KMS-11 (cell line): ENCODE results near the gene LRRK1.

Experiments used
- H2AFZ ChIP-seq: fragments of 200-600 bp; sonication (generic); 2 replicates; pipeline ENCODE4 v1.6.1; 2016; ENCODE audit warnings: antibody characterized with exemption, mixed run types, low read depth
- H3K27ac ChIP-seq: fragments of 200-600 bp; sonication (generic); 2 replicates; pipeline ENCODE4 v1.6.1; 2016; ENCODE audit warnings: mild to moderate bottlenecking, mixed run types
- H3K27me3 ChIP-seq: fragments of 200-600 bp; sonication (generic); 2 replicates; pipeline ENCODE4 v1.6.1; 2017; ENCODE audit warnings: mild to moderate bottlenecking, low read depth, mixed run types, moderate library complexity; ENCODE audit not compliant: insufficient read depth
- H3K36me3 ChIP-seq: fragments of 200-600 bp; sonication (generic); 2 replicates; pipeline ENCODE4 v1.6.1; 2017; ENCODE audit warnings: mild to moderate bottlenecking, mixed run types; ENCODE audit not compliant: insufficient read depth
- H3K4me1 ChIP-seq: fragments of 200-600 bp; sonication (generic); 2 replicates; pipeline ENCODE4 v1.6.1; 2016; ENCODE audit warnings: mild to moderate bottlenecking, low read depth, mixed run types; ENCODE audit not compliant: poor library complexity, severe bottlenecking
- H3K4me2 ChIP-seq: fragments of 200-600 bp; sonication (generic); 2 replicates; pipeline ENCODE4 v1.7.0; 2016; ENCODE audit warnings: mild to moderate bottlenecking, mixed run types
- H3K4me3 ChIP-seq: fragments of 200-600 bp; sonication (generic); IDR thresholded peaks from 2 replicates; pipeline ENCODE4 v1.6.1; 2017; ENCODE audit warnings: low read depth, low read length, mixed read lengths; ENCODE audit not compliant: insufficient read depth
- H3K79me2 ChIP-seq: fragments of 200-600 bp; sonication (generic); 2 replicates; pipeline ENCODE4 v1.6.1; 2016; ENCODE audit warnings: low read depth, mixed run types; ENCODE audit not compliant: insufficient read depth
- H3K9ac ChIP-seq: fragments of 200-600 bp; sonication (generic); 2 replicates; pipeline ENCODE4 v1.6.1; 2016; ENCODE audit warnings: mild to moderate bottlenecking, mixed run types
- H4K20me1 ChIP-seq: fragments of 200-600 bp; sonication (generic); 2 replicates; pipeline ENCODE4 v1.6.1; 2016; ENCODE audit warnings: mild to moderate bottlenecking, mixed run types; ENCODE audit not compliant: insufficient read depth
- TF ChIP-seq, protein P1 (sequence below): fragments of 200-600 bp; sonication (generic); conservative IDR thresholded peaks from 2 replicates; pipeline ENCODE4 v1.6.1; 2017; ENCODE audit warnings: low read depth, mild to moderate bottlenecking, antibody characterized with exemption, low read length, moderate library complexity, mixed read lengths

The LRRK1 gene

DNA sequence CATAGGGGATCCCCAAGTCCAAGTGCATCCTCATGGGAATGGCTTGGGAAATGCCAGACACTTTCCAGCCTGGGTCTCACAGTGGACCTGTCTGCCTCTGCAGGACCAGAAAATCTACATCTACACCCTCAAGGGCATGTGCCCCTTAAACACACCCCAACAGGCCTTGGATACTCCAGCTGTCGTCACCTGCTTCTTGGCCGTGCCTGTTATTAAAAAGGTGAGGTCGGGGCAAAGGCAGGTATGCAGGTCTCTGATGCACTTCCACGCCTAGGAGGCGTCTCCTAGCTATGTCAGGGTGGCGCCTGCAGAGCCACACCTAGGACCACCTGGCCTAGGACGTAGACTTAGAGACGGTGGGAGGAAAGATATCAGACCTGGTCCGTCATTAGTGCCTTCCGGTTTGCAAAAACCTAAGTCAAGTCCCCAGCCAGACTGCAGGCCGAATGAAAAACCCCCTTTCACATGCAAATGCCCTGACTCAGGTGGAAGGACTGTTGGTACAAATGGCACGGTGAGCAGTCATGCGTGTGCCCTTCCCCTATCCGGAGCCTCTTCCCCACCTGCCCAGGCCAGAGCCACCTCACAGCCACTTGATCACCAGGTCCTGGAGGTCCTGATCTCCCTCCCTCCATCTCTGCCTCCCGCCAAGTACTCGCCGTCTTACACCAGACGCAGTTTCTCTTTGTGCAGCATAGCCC, 143.5 kb downstream of the LRRK1 start:
- no peak overlapping the region for H2AFZ ChIP-seq
- no peak overlapping the region for H3K4me2 ChIP-seq
- no peaks in the 10 kb centered on the region for H4K20me1 ChIP-seq
- no peaks in the 10 kb centered on the region for H3K36me3 ChIP-seq
- no peak overlapping the region for H3K4me3 ChIP-seq
- TF ChIP-seq, protein P1, sequence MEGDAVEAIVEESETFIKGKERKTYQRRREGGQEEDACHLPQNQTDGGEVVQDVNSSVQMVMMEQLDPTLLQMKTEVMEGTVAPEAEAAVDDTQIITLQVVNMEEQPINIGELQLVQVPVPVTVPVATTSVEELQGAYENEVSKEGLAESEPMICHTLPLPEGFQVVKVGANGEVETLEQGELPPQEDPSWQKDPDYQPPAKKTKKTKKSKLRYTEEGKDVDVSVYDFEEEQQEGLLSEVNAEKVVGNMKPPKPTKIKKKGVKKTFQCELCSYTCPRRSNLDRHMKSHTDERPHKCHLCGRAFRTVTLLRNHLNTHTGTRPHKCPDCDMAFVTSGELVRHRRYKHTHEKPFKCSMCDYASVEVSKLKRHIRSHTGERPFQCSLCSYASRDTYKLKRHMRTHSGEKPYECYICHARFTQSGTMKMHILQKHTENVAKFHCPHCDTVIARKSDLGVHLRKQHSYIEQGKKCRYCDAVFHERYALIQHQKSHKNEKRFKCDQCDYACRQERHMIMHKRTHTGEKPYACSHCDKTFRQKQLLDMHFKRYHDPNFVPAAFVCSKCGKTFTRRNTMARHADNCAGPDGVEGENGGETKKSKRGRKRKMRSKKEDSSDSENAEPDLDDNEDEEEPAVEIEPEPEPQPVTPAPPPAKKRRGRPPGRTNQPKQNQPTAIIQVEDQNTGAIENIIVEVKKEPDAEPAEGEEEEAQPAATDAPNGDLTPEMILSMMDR: no peak
- H3K79me2 ChIP-seq: no peaks in the 10 kb centered on the region
- no peaks in the 10 kb centered on the region for H3K4me1 ChIP-seq
- no peak overlapping the region for H3K27ac ChIP-seq
- H3K27me3 ChIP-seq: no peaks in the 10 kb centered on the region
- no peak overlapping the region for H3K9ac ChIP-seq

DNA sequence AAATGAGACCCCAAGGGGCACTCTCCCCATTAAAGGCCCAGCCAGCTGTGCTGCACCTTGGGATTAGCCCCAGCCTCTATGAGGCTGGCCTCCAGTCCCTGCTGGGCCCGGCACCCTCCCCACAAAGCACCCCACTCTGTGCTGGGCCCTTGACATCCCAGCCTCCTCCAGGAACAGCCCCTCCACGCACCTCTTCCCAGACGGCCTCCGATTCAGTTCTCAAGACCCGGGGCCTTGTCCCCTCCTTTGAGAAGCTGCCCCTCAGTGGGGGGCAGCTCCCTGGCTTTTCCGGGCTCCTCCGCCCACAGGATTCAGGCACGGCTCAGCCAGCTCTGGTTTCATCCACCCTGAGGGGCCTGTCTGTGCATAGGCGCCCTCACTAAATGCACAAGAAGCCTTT, 144.1 kb downstream of the LRRK1 start:
- H2AFZ ChIP-seq: no peak overlapping the region
- H3K4me2 ChIP-seq: no peak overlapping the region
- H3K9ac ChIP-seq: no peak overlapping the region
- no peak overlapping the region for H3K27ac ChIP-seq
- H3K4me1 ChIP-seq: no peaks in the 10 kb centered on the region
- no peaks in the 10 kb centered on the region for H3K36me3 ChIP-seq
- no peaks in the 10 kb centered on the region for H3K27me3 ChIP-seq
- TF ChIP-seq, protein P1: no peak
- no peak overlapping the region for H3K4me3 ChIP-seq
- no peaks in the 10 kb centered on the region for H3K79me2 ChIP-seq
- H4K20me1 ChIP-seq: no peaks in the 10 kb centered on the region

DNA sequence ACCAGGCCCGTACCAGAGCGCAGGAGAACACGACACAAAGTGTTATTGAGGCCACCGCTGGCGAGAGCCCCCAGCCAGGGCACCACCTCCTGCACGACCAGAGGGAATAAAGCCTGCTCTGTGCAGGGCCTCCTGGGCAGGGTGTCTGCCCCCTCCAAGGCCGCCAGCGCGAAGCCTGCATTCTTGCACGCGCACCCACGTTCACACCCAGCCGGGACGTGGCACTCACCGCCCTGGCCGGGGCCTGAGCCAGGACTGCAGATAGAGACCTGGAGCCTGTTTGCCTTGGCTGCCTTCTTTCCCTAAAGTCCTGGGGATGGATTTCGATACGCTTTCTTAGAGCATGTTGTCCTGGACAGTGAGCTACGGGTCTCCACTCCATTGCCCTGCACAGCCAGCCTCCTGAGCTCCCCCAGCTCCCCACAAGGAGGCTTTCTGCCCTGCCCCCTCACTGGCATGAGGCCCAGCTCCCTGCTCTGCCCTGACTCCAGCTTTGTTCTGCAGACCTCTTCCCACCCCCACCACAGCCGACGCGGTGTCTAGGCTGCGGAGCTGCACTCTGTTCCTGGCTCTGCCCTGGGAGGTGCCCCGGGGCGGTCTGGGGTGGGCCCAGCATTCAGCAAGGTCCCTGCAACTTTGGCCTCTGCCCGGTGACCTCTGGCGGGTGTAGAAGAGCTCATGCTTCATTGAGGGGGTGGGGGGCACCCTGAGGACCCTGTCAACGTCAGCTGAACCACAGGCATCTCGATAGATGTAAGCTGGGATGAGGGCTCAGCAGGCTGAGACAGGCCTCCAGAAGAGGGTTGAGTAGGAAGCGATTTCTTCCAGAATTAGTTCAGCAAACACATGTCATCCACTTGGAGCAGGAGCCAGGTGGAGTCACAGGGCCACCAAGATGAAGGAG, 145.0 kb downstream of the LRRK1 start:
- Histone ChIP-seq H3K9ac (no peak overlapping the region), H3K4me1 (no peaks in the 10 kb centered on the region), H3K4me3 (no peak overlapping the region), H3K27ac (no peak overlapping the region), H3K27me3 (no peaks in the 10 kb centered on the region), H3K36me3 (no peaks in the 10 kb centered on the region), H4K20me1 (no peaks in the 10 kb centered on the region), H3K4me2 (no peak overlapping the region), H2AFZ (no peak overlapping the region), H3K79me2 (no peaks in the 10 kb centered on the region)
- TF ChIP-seq, protein P1: no peak

DNA sequence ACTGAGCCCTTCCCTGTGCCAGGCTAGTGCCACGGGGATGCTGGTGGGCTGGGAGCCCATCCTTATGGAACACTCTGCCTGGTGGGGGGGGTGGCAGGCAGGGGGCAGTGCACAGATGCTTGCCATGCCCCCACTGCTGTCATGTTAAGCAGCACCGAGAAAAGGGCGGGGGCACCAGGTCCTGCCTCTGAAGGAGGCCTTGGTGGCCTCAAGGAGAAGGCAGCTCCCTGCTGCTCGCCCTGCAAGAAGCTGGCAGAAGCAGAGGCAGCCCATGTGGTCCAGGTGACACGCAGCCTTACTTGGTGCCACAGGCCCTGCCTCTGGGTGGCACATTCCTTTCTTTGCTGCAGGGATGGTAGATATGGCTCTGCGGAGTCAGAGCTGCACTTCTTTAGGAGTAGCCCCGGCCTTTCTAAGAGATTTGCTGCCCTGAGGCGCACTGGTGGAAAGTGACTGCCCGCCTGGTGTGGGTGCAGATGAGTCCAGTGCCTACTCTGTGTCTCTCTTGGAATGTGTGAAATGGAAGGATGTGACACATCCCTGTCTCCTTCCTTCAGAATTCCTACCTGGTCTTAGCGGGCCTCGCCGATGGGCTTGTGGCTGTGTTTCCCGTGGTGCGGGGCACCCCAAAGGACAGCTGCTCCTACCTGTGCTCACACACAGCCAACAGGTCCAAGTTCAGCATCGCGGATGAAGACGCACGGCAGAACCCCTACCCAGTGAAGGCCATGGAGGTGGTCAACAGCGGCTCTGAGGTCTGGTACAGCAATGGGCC, 145.8 kb downstream of the LRRK1 start:
- H4K20me1 ChIP-seq: no peaks in the 10 kb centered on the region
- no peaks in the 10 kb centered on the region for H3K79me2 ChIP-seq
- H3K4me1 ChIP-seq: no peaks in the 10 kb centered on the region
- H3K4me3 ChIP-seq: no peak overlapping the region
- TF ChIP-seq, protein P1: no peak
- no peak overlapping the region for H3K9ac ChIP-seq
- H2AFZ ChIP-seq: no peak overlapping the region
- H3K36me3 ChIP-seq: no peaks in the 10 kb centered on the region
- H3K4me2 ChIP-seq: no peak overlapping the region
- no peak overlapping the region for H3K27ac ChIP-seq
- H3K27me3 ChIP-seq: no peaks in the 10 kb centered on the region
